Fibroblast of gingiva (primary cell): ENCODE data around the gene PLA2G6.
"Not testable (repeated sequence)": the region's sequence is repeated elsewhere in the genome, so short reads cannot be mapped to it uniquely, and the experiment has no call there.

Source experiments
- DNase-seq: peaks from one replicate; pipeline ENCODE4 v3.0.0-alpha.2; 2011; ENCODE audit warnings: low read depth

PLA2G6 gene

DNA sequence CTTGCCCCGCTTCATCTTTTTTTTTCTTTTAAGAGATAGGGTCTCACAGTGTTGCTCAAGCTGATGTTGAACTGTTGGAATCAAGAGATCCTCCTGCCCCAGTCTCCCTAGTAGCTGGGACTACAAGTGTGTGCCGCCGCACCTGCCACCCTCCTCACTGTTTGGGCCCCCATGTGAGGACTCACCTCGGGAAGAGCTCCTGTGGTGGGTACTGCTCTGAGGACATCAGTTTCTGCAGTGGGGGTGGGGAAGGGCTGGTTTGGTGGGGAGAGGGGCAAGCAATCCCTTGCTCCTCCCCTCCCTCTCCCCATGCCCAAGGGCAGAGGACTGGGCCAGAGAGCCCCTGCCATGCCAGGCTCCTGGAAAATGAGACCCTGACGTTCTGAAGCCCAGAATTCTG is 96.1 kb downstream of the PLA2G6 start:
- no peak for DNase-seq

DNA sequence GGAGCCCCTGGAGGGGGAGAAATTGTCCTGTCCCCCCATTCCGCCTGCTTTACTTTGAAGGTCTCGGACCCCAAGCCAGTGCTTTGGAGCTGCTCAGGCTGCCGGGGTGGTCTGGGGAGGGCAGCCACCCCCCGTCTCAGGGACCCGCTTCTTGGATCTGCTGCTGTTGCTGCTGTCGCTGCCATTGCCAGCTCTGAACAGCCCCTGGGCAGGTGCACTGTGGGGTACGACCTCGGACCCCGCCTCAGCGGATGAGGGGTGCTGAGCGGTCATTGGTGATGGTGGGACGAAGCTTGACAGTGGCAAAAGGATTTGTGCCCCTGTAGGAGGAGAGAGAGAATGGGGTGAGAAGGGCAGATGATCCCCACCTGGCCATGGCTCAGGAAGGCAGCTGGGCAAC is 96.6 kb downstream of the PLA2G6 start:
- no peak for DNase-seq

DNA sequence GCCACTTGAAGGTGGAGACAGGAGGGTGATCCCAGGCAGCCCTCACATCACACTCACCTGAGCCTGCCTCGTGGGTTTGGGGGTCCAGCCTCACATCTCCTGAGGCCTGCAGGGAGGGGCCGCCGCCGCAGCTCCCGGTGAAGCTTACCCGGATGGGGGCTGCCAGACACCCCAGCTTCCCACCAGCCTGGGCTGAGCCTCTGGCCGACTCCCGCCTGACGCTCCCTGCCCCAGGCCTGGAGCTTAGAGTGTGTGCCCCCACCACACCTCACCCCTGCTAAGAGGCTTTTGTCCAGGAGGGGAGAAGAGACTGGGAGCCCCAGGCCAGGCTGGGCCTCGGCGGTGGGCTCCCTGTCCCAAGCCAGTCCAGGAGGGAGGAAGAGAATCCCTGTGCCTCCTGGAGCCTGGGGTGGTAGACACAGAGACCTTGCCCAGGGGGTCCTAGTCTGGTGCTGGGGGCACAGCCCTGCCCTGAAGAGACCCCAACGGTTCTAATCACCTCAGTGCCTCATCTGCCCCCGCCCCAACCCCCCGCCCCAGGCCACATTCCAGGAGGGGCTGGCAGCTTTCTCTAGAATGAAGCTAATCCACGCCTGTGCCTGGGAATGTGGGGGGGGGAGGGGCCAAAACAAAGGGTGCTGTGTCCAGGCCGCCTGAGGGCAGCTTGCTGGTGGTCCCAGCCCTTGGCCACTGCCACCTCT is 97.5 kb downstream of the PLA2G6 start, which contains the start of gene SLC16A8:
TSS of gene SLC16A8 (minus strand) at position 254 of the 701 bp plus-strand sequence. CDS start 1,311 bp downstream, outside the sequence.
- no peak for DNase-seq

DNA sequence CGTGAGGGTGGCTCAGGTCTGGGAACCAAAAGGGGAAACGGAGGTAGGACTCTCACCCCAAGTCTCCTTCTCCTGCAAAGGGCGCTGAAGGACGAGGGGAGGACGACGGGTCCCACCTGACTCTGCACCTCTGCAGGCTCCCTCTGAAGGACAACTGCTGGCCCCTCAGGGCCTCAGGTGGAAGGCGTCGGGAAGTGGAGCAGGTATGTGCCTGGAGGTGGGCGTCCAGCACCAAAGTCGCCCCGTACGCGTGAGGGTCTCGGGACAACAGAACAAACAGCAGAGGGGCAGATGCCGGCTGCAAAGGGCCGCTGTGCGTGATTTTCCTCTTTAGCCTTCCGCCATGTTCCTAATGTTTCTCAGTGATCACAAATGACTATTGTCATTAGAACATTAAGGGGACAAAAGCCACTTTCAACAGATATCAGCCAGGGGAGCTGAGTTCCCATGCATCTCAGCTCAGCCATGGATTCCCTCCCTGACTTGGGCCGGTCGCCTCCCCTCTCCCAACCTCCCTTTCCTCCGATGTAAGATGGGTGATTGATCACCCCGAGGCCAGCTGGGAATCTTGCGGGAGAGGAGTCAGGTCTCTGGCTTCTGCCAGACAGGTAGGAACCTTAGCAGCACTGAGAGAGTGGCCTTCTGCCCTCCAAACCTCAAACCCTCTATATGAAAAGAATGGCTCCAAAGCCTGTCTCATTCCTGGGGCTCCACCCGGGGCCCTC is 98.5 kb downstream of the PLA2G6 start:
- no peak for DNase-seq

DNA sequence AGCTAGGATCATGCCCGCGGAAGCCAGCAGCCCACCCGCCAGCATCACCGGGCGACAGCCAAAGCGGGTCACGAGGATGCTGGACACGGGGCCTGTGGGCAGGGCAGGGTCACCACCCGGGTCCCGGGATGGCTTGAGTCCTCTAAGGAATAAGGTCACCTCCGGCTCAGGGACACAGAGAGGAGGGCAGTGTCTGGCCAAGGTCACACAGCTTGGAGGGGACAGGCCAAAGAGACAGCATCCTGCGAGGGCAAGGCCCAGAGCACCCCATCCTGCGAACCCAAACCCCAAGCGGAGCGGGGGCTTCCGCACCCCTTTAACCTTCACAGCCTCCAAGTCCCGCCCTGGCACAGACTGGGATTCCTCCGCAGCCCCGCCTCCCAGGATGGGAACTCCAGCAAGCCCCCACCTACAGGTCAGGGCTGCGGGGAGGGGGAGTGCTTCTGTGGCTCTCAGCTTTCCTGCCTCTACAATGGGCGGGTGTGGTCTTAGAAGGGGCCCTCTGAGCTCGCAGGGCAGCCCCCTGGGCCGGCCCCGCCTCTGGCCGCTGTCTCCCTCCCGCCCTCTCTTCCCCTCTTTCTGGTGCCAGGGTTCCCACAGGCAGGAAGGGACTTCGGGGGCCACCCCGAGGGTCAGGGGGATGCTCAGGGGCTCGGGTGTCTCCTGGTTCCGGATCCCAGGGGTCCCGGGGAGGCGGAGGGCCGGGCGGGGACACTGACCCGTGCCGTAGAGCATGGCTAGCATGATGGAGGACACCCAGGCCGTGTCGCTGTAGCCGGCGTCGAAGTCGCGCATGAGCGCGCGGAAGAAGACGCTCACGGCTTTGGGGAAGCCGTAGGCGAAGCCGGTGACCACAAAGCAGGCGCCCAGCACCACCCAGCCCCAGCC is 99.4 kb downstream of the PLA2G6 start:
- no peak for DNase-seq

DNA sequence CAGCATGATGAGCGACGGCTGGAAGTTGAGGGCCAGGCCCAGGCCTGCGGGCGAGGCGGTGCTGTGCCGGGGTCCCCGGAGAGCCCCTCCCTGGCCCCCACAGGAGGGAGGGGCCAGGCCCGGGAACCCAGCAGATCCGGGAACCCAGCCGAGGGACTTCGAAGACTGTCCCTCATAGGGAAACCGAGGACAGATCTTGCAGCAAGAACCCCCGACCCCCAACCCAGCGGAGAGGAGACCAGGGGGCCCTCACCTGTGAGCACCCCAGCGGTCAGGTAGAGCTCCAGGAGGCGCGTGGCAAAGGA is 100.0 kb downstream of the PLA2G6 start:
- DNase-seq: no peak

DNA sequence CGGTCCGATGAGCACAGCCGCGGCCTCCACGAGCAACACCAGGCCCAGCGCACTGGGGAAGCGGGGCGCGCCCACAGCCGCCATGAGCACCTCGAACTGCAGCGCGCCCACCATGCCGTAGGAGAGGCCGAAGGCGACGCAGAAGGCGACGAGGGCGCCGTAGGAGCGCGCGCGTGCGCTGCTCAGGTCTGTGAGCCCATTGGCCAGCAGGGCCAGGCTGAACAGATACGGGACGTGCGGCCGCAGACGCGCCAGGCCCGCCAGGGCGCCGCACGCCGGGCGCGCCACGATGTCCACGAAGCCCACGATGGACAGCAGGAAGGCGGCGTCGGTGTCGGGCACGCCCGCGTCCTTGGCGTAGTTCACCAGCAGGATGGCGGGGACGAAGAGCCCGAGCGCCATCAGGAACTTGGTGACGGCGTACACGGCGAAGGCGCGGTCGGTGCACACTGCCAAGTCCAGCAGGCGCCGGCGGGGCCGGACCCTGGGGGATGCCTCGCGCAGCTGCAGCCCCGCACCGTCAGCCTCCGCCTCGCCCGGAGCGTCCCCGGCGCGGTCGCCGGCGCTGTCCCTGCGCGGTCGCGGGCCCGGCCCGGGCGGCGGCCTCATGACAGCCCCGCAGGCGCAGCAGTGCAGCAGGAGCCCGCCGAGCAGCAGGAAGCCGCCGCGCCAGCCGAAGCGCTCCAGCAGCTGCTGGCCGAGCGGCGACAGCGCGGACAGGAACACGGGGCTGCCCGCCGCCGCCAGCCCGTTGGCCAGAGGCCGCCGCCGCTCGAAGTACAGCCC is 100.6 kb downstream of the PLA2G6 start:
- DNase-seq: no peak

DNA sequence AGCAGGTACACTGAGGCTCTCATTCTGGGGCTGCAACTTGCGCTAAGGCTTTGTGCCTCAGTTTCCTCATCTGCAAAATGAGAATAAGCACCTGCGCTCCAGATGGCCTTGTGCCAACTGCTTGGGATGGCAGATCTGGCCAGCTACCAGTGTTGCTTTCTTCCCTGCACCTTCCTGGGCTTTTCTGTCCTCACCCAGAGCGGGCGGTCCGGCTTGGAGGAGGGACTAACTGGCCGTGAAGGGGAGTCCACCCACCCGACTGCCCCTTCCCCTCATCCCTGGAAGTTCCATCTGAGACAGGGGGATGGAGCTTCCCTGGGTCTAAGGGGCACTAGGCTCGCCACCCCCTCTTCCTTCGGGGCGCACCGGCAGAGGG is 101.2 kb downstream of the PLA2G6 start:
- DNase-seq: no peak

DNA sequence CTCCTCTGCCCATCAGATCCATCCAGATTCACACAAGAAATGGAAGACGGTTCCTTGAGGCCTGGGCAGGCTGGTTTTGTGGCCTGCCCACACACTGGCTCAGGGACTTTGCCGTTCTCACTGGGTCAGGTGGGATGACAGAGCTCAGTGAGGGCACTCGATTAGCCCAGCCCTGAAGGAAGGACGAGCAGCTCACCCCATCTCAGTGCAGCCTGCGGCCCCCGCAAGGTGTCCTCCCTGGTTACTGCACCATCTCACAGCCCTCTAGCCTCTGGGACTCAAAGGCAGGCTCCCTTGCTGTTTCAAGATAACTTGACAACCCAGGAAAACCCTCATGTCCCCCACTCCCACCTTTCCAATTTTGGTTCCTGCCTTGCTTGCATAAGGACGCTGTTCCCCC is 101.8 kb downstream of the PLA2G6 start:
- DNase-seq: no peak

DNA sequence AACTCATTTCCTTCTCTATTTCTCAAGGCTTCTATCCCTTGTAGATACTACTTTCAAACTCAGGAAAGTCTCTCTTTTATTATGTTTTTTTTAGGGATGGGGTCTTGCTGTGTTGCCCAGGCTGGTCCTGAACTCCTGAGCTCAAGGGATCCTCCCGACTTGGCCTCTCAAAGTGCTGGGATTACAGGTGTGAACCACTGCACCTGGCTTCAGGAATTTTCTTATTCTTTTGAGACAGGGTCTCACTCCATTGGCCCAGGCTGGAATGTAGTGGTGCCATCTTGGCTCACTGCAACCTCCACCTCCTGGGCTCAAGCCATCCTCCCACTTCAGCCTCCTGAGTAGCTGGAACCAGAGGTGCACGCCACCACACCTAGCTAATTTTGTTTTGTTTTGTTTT is 102.4 kb downstream of the PLA2G6 start:
- DNase-seq: not testable (repeated sequence)

DNA sequence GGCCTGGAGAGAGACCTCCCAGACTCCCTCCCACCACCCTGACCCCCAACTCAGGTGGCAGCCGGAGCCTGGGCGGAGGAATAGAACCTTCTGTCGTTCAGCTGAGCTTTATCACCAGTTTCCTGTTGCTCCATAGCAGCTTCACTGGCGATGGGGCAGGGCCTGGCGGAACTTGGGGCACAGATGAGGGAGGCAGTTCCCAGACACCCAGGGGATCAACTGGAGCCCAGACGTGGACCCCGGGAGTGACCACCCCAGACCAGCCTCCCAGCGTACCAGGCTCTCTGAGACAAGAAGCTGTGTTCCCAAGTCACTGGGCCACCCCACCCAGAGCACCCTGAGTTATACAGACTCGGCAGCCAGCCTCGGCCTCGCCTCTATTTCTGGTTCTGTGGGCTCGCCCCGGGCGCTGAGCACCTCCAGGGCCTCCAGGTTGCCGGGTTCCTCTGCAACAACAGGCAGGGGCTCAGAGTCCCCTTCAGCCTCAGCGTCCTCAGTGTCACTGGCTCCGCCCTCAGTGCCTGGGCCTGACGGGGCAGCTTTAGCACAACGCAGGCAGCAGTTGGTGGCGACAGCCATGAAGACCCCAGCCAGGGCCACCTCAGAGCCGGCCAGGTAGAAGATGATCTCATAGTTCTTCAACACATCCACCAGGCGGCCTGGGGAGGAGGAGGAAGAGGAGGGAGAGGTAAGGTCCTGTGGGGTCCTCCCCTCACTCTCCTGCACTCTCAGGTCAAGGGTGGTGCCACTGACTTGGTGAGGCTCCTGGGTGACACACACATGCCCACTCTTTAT is 103.4 kb downstream of the PLA2G6 start:
- no peak for DNase-seq

DNA sequence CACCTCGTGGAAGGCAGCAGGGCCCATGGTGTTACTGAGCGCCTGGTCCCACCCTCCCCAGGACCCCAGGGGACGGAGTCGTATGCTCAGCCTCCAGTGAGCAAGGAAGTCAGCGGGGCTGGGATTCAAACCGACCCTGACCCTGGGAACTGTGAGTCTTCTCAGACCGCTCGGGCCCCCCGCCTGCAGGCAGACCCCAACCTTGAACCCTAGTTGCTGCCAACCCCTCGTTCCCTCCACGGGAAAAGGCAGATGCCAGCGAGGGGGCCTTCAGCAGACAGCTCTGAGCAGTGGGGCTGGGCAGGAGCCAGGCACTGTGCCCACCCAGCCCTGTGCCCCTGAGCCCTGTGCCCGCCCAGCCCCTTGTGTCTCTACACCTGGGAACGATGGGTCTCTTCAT is 104.0 kb downstream of the PLA2G6 start:
- DNase-seq: no peak

DNA sequence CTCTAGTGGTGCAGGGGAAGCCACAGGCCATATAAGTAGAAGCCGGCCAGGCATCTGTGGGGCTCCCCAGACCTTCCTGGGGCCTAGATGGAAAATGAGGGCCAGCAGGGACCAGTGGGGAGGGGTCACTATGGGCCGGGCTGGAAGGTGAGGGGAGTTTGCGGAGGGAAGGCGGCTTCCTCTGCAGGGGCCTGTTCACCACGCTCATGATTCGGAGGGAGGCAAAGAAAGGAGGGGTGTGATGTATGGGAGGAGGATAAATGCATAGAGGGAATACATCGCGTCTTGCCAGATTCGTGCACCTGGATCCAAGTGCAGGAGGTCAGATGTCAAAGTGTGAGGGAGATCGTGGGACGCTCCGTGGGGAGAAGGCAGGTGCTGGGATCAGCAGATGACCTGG is 104.5 kb downstream of the PLA2G6 start:
- DNase-seq: no peak

DNA sequence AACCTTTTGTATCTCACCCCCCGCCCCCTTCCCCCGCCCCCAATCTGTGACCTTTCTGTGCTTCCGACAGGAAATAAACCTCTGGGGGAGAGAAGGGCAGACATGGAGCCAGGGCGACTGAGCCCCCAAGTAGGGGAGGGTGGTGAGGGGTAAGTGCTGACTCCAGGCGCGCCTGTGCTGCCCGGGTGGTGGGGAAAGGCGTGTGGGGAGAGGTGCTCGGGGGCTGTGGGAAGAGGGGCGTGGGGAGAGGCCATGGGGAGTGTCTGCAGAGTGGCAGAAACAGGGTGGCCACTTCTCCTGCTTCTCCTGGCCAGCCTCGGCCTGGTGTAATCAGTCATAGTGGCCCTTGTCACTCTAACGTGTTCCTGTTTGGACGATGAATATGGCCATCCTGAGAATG is 105.7 kb downstream of the PLA2G6 start:
- DNase-seq: no peak

DNA sequence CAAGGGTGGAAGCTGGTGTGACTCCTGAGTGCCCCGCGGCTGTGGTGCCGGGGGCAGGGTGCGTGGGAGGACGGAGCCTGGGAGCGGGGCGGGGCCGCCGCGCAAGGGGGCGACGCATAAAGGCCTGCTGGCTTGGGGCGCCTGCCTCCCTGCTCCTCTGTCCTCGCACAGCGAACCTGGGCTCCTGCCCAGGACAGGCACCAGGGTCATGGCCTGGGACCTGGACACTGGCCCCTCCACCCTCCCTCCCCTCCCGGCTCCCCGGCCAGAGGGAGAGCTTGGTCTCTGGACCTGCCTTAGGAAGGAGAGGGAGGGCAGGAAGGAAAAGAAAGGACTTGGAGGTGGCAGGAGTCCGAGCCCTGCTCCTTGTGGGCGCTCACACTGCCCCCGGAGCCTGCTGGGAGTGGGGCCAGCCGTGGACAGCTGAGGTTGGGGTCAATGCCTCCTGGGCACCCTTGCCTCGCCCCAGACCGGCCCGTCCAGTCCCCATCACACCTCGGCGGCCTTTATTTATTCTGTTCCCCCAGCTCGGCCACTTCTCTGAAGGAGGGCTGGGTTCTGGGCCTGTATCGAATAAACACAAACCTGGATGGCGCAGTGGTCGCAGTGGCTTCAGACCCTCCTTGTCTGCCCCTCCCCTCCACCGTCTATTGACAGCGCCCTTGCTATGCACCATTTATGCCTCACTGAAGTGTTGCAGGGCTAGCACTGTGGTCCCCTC is 106.4 kb downstream of the PLA2G6 start:
- no peak for DNase-seq

DNA sequence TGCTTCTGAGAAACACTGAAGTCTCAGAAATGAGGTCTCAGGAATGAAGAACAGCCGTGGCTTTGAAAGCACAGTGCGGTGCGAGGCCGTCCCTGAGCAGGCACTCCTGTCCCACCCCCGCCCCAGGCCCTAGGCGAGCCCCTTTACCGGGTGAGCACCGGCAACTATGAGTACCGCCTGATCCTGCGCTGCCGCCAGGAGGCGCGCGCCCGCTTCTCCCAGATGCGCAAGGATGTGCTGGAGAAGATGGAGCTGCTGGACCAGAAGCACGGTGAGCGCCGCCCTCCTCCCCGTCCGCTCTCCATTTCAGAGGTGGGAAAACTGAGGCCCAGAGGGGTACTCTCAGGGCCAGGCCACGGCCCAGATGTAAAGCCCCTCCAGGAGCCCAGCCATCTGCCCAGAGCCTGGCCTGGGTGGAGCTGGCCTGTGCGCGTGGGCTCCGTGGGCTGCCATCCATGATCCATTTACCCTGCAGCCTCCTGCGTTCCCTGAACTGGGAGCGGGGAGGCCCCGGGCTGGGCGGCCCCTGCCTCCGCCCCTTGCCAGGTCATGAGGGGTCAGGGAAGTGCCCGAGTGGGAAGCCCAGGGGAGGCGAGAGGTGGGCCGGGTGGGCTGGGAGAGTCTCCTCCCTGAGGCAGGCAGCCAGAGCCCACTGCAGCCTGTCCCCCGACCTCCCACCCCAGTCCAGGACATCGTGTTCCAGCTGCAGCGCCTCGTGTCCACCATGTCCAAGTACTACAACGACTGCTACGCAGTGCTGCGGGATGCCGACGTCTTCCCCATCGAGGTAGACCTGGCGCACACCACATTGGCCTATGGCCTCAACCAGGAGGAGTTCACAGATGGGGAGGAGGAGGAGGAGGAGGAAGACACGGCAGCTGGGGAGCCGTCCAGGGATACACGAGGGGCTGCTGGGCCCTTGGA is 107.2 kb downstream of the PLA2G6 start:
- DNase-seq: no peak

DNA sequence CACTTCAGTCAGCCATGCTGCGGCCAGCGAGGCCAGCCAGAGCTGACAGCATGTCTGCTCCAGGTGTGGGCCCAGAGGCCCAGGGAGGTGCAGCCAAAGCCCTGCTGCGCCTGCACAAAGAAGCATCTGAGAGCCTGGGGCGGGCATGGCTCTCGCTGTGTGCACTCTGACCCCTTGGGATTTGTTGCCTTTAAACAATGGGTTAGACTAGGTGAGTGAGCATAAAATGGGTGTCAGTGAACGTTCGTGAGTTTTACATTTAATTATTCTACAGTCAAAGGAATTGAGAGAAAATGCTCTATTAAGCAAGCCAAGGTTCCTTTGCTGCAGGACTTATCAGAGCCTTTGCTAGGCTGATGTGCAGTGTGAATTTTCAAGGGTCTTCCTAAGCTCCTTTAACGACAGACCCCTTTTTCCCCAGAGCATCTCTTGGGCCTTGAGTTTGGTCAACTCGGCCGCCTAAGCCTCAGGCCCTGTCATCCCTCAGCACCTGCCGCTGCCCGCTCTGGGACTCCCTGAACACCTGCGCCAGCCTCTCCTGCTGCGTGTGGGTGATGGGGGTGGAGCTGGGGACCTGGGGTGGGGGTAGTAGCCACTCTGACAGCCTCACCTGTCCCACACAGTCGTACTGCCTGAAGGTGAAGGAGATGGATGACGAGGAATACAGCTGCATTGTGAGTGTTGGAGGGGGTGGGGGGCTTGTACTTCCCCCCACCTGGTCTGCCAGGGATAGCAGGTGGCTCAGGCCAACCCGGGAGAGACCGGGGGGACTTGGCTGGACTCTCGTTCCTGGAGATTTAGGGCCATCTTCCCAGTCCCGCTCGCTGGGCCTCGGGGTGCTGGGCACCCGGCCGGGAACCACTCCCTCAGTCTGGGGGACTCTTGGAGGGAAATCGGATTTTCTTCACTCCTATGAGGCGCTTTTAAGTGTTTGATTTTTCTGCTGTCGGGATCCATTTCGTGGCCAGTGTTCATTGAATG is 108.2 kb downstream of the PLA2G6 start:
- no peak for DNase-seq
